SK-N-SH (cell line): ENCODE data around the gene DGKH. TPM values are rescaled to one million over a fixed set of nuclear protein-coding genes. Genes with fewer than 3 reads are reported as not detected.

Source experiments
- CTCF ChIA-PET: fragments of 300-600, 350-600 bp; formaldehyde crosslinking; extraction: SDS; loops from one replicate; lab custom pipeline; 2021; lab: Yijun Ruan, JAX
- POLR2A ChIA-PET: fragments of 350-600 bp; sonication (Branson Sonifier 250); formaldehyde crosslinking; extraction: SDS; loops from one replicate; lab custom pipeline; 2020; ENCODE audit warnings: antibody characterized with exemption, inconsistent platforms; lab: Yijun Ruan, JAX
- DNase-seq: peaks from one replicate; pipeline ENCODE4 v3.0.0; 2012
- H2AFZ ChIP-seq: fragments of 200-600 bp; sonication (generic); 2 replicates; pipeline ENCODE4 v1.8.1; 2016; ENCODE audit warnings: antibody characterized with exemption, mild to moderate bottlenecking, low read depth
- H3F3A ChIP-seq: fragments of 200-600 bp; sonication (generic); replicated peaks from 2 replicates; pipeline ENCODE3; 2016; ENCODE audit warnings: antibody characterized with exemption, mild to moderate bottlenecking; ENCODE audit not compliant: insufficient read depth
- H3K27ac ChIP-seq, 2 experiments: fragments of 200-500 bp in 1 of 2; fragments of 200-600 bp in 1 of 2; sonication (Bioruptor generic) in 1 of 2; sonication (generic), shearing (Covaris generic) in 1 of 2; 2 replicates each; pipeline versions ENCODE4 v1.5.1 to v1.6.1; 2014 to 2016; ENCODE audit warnings: low read depth in 2 of 2, inconsistent platforms in 1 of 2, low read length in 1 of 2, mild to moderate bottlenecking in 1 of 2, mixed read lengths in 1 of 2
- H3K27me3 ChIP-seq: fragments of 200-600 bp; sonication (generic), shearing (Covaris generic); 2 replicates; pipeline ENCODE4 v1.6.1; 2016; ENCODE audit warnings: mixed run types; ENCODE audit not compliant: insufficient read depth
- H3K36me3 ChIP-seq, 2 experiments: fragments of 200-500 bp in 1 of 2; fragments of 200-600 bp in 1 of 2; sonication (Bioruptor generic) in 1 of 2; sonication (generic) in 1 of 2; replicated peaks in 1 of 2; 2 replicates each; pipeline versions ENCODE3 to v1.5.1; 2014 to 2016; ENCODE audit warnings: low read length in 1 of 2, mild to moderate bottlenecking in 1 of 2; ENCODE audit not compliant: insufficient read depth in 2 of 2, control insufficient read depth in 1 of 2
- H3K4me1 ChIP-seq, 2 experiments: fragments of 200-500 bp in 1 of 2; fragments of 200-600 bp in 1 of 2; sonication (Bioruptor generic) in 1 of 2; sonication (generic), shearing (Covaris generic) in 1 of 2; 2 replicates each; pipeline versions ENCODE4 v1.5.1 to v1.6.1; 2014 to 2016; ENCODE audit warnings: low read depth in 1 of 2, low read length in 1 of 2, mixed run types in 1 of 2; ENCODE audit not compliant: insufficient read depth in 2 of 2, control insufficient read depth in 1 of 2
- H3K4me2 ChIP-seq: fragments of 200-600 bp; sonication (generic), shearing (Covaris generic); 2 replicates; pipeline ENCODE4 v1.6.1; 2017; ENCODE audit warnings: mixed run types
- H3K4me3 ChIP-seq, 2 experiments: fragments of 200-500 bp in 1 of 2; fragments of 200-600 bp in 1 of 2; sonication (Bioruptor generic) in 1 of 2; sonication (generic), shearing (Covaris generic) in 1 of 2; 2 replicates each; pipeline versions ENCODE4 v1.5.1 to v1.8.1; 2014 to 2016; ENCODE audit warnings: low read depth in 2 of 2, inconsistent platforms in 1 of 2, low read length in 1 of 2, mild to moderate bottlenecking in 1 of 2, mixed read lengths in 1 of 2, moderate library complexity in 1 of 2
- H3K79me2 ChIP-seq: fragments of 200-600 bp; sonication (generic); 2 replicates; pipeline ENCODE4 v1.8.1; 2017; ENCODE audit warnings: mild to moderate bottlenecking; ENCODE audit not compliant: insufficient read depth
- H3K9ac ChIP-seq: fragments of 200-600 bp; sonication (generic); 2 replicates; pipeline ENCODE4 v1.6.1; 2017; ENCODE audit warnings: mixed run types
- H3K9me2 ChIP-seq: fragments of 200-600 bp; sonication (generic); 2 replicates; pipeline ENCODE4 v1.6.1; 2017; ENCODE audit warnings: mixed run types
- H3K9me3 ChIP-seq: fragments of 200-600 bp; sonication (generic); 2 replicates; pipeline ENCODE4 v1.6.1; 2017; ENCODE audit warnings: mixed run types, mild to moderate bottlenecking, moderate library complexity
- H4K20me1 ChIP-seq: fragments of 200-600 bp; sonication (generic); 2 replicates; pipeline ENCODE4 v1.6.1; 2017; ENCODE audit warnings: mild to moderate bottlenecking, mixed run types; ENCODE audit not compliant: insufficient read depth
- CHD2 ChIP-seq: fragments of 150-350 bp; IDR thresholded peaks from 2 replicates; pipeline ENCODE4 v1.6.1; 2018; ENCODE audit warnings: low read length; ENCODE audit not compliant: partially characterized antibody
- ELF1 ChIP-seq: IDR thresholded peaks from 2 replicates; pipeline ENCODE4 v1.4.0; 2012
- EP300 ChIP-seq, 2 experiments: IDR thresholded peaks; 2 replicates each; pipeline versions ENCODE4 v1.4.0 to v1.6.1; 2012; ENCODE audit warnings: borderline replicate concordance in 1 of 2, low read depth in 1 of 2, low read length in 1 of 2
- FOXM1 ChIP-seq: IDR thresholded peaks from 2 replicates; pipeline ENCODE4 v1.4.0; 2012; ENCODE audit warnings: low read depth, mild to moderate bottlenecking
- MAX ChIP-seq: IDR thresholded peaks from 2 replicates; pipeline ENCODE4 v1.4.0; 2012; ENCODE audit warnings: low read depth
- MEF2A ChIP-seq: IDR thresholded peaks from 2 replicates; pipeline ENCODE4 v1.4.0; 2012; ENCODE audit warnings: low read depth, borderline replicate concordance
- MXI1 ChIP-seq: IDR thresholded peaks from 2 replicates; pipeline ENCODE4 v1.6.1; 2012; ENCODE audit warnings: mild to moderate bottlenecking, low read depth, low read length, improper control_type of control experiment
- NRF1 ChIP-seq: IDR thresholded peaks from 2 replicates; pipeline ENCODE4 v1.6.1; 2012; ENCODE audit warnings: low read depth, mild to moderate bottlenecking, low read length
- RFX5 ChIP-seq: IDR thresholded peaks from 2 replicates; pipeline ENCODE4 v1.6.1; 2012; ENCODE audit warnings: mild to moderate bottlenecking, improper control_type of control experiment, low read length
- RXRA ChIP-seq: IDR thresholded peaks from 2 replicates; pipeline ENCODE4 v1.4.0; 2012; ENCODE audit warnings: low read depth, mild to moderate bottlenecking, borderline replicate concordance
- SMC3 ChIP-seq: IDR thresholded peaks from 2 replicates; pipeline ENCODE4 v1.6.1; 2012; ENCODE audit warnings: low read depth, low read length, improper control_type of control experiment
- TCF12 ChIP-seq: IDR thresholded peaks from 2 replicates; pipeline ENCODE4 v1.4.0; 2012
- TEAD4 ChIP-seq: IDR thresholded peaks from 2 replicates; pipeline ENCODE4 v1.4.0; 2012; ENCODE audit warnings: mild to moderate bottlenecking, borderline replicate concordance; ENCODE audit not compliant: insufficient read depth
- ZBTB33 ChIP-seq: IDR thresholded peaks from 2 replicates; pipeline ENCODE4 v1.4.0; 2012; ENCODE audit warnings: low read depth, borderline replicate concordance
- WGBS: methylation state at CpG from one replicate; pipeline ENCODE4 v1.1.6; 2017; ENCODE audit warnings: low lambda C conversion rate; 5-methylcytosine and 5-hydroxymethylcytosine counted together
- polyA plus RNA-seq, 3 experiments: library from polyadenylated mRNA; depleted of rRNA; stranded (reverse); fragments of >200 nt; gene quantifications; 2 replicates each; pipeline ENCODE4 v1.2.3, GENCODE V29; 2012
- TF ChIP-seq, protein P1 (sequence below): IDR thresholded peaks from 2 replicates; pipeline ENCODE4 v1.4.0; 2012; ENCODE audit warnings: low read depth, borderline replicate concordance
- TF ChIP-seq, protein P2 (sequence below): IDR thresholded peaks from 2 replicates; pipeline ENCODE4 v1.6.1; 2012; ENCODE audit warnings: mild to moderate bottlenecking, low read depth, low read length, moderate library complexity
- TF ChIP-seq, protein P3 (sequence below): fragments of 200-600 bp; sonication (generic); IDR thresholded peaks from 2 replicates; pipeline ENCODE4 v1.6.1; 2017; ENCODE audit warnings: antibody characterized with exemption, mild to moderate bottlenecking, moderate library complexity
- TF ChIP-seq, protein P4 (sequence below): fragments of 150-350 bp; IDR thresholded peaks from 2 replicates; pipeline ENCODE4 v1.6.1; 2016; ENCODE audit warnings: mild to moderate bottlenecking, low read depth, low read length

The DGKH gene
- polyA plus RNA-seq, 1 of the 3 experiments (the other 2 are of a cell fraction) = 2.5 TPM

- TF ChIP-seq ZBTB33 (0 out of 2 replicates have a peak, but pooled peaks have one; percentile 20), SMC3 (no peak), FOXM1 (peak; percentile 86; the same call in 1 of the 2 replicates), EP300 (IDR thresholded peaks at IDR 0.05; ENCODE audit: borderline replicate concordance in 1 of 2, low read depth in 1 of 2, low read length in 1 of 2) (peak in 1 of 2 experiments; percentile 88; a peak in 3 of 4 replicates), TEAD4 (peak; percentile 82; the same call in 1 of the 2 replicates), MEF2A (no peak), MXI1 (no peak), NRF1 (no peak), TCF12 (peak; percentile 91)
- TF ChIP-seq, protein P1, sequence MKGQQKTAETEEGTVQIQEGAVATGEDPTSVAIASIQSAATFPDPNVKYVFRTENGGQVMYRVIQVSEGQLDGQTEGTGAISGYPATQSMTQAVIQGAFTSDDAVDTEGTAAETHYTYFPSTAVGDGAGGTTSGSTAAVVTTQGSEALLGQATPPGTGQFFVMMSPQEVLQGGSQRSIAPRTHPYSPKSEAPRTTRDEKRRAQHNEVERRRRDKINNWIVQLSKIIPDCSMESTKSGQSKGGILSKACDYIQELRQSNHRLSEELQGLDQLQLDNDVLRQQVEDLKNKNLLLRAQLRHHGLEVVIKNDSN = no peak
- TF ChIP-seq, protein P2, sequence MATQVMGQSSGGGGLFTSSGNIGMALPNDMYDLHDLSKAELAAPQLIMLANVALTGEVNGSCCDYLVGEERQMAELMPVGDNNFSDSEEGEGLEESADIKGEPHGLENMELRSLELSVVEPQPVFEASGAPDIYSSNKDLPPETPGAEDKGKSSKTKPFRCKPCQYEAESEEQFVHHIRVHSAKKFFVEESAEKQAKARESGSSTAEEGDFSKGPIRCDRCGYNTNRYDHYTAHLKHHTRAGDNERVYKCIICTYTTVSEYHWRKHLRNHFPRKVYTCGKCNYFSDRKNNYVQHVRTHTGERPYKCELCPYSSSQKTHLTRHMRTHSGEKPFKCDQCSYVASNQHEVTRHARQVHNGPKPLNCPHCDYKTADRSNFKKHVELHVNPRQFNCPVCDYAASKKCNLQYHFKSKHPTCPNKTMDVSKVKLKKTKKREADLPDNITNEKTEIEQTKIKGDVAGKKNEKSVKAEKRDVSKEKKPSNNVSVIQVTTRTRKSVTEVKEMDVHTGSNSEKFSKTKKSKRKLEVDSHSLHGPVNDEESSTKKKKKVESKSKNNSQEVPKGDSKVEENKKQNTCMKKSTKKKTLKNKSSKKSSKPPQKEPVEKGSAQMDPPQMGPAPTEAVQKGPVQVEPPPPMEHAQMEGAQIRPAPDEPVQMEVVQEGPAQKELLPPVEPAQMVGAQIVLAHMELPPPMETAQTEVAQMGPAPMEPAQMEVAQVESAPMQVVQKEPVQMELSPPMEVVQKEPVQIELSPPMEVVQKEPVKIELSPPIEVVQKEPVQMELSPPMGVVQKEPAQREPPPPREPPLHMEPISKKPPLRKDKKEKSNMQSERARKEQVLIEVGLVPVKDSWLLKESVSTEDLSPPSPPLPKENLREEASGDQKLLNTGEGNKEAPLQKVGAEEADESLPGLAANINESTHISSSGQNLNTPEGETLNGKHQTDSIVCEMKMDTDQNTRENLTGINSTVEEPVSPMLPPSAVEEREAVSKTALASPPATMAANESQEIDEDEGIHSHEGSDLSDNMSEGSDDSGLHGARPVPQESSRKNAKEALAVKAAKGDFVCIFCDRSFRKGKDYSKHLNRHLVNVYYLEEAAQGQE = no peak
These were observed 40.6 kb upstream of the DGKH start (continued) for GRCh38 chr13:42007844-42008243.

GRCh38 chr13:42009057-42009456 is 39.4 kb upstream of the DGKH start:
- H3K9me3 ChIP-seq = no peaks in the 10 kb centered on the region
- H3K27me3 ChIP-seq = no peaks in the 10 kb centered on the region
- ChIA-PET POLR2A (no interaction called here), CTCF (no interaction called here)
- no peaks in the 10 kb centered on the region for H3K79me2 ChIP-seq
- 73% methylated on average over 4 of the region's 4 CpGs for WGBS
- no peaks in the 10 kb centered on the region for H3K9me2 ChIP-seq
- H3K27ac ChIP-seq = no peak overlapping the region
- H3K36me3 ChIP-seq = no peaks in the 10 kb centered on the region
- H3K4me2 ChIP-seq = no peak overlapping the region
- H2AFZ ChIP-seq = no peak overlapping the region
- DNase-seq = no peak
- peaks cover 14% of the 10 kb centered on the region for H3F3A ChIP-seq
- no peak overlapping the region for H3K4me3 ChIP-seq
- H3K9ac ChIP-seq = no peak overlapping the region
- no peaks in the 10 kb centered on the region for H4K20me1 ChIP-seq
- peaks cover 0 to 4% of the 10 kb centered on the region in 2 experiments; a peak in 3 of 4 replicates for H3K4me1 ChIP-seq
- no peak for TF ChIP-seq MEF2A
- no peak for TF ChIP-seq CHD2
- TF ChIP-seq, protein P1 = no peak
- TF ChIP-seq, protein P3, sequence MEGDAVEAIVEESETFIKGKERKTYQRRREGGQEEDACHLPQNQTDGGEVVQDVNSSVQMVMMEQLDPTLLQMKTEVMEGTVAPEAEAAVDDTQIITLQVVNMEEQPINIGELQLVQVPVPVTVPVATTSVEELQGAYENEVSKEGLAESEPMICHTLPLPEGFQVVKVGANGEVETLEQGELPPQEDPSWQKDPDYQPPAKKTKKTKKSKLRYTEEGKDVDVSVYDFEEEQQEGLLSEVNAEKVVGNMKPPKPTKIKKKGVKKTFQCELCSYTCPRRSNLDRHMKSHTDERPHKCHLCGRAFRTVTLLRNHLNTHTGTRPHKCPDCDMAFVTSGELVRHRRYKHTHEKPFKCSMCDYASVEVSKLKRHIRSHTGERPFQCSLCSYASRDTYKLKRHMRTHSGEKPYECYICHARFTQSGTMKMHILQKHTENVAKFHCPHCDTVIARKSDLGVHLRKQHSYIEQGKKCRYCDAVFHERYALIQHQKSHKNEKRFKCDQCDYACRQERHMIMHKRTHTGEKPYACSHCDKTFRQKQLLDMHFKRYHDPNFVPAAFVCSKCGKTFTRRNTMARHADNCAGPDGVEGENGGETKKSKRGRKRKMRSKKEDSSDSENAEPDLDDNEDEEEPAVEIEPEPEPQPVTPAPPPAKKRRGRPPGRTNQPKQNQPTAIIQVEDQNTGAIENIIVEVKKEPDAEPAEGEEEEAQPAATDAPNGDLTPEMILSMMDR = no peak
- no peak for TF ChIP-seq ZBTB33
- TF ChIP-seq RFX5 = no peak
- TF ChIP-seq, protein P4, sequence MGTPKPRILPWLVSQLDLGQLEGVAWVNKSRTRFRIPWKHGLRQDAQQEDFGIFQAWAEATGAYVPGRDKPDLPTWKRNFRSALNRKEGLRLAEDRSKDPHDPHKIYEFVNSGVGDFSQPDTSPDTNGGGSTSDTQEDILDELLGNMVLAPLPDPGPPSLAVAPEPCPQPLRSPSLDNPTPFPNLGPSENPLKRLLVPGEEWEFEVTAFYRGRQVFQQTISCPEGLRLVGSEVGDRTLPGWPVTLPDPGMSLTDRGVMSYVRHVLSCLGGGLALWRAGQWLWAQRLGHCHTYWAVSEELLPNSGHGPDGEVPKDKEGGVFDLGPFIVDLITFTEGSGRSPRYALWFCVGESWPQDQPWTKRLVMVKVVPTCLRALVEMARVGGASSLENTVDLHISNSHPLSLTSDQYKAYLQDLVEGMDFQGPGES = no peak
- no peak for TF ChIP-seq MAX
- no peak for TF ChIP-seq ELF1
- TF ChIP-seq SMC3 = no peak
- no peak for TF ChIP-seq RXRA
